B cell (primary cell): ENCODE results near the gene ESR1. TPM values are rescaled to one million over a fixed set of nuclear protein-coding genes. Genes with fewer than 3 reads are reported as not detected.
"Not testable (repeated sequence)": the region's sequence is repeated elsewhere in the genome, so short reads cannot be mapped to it uniquely, and the experiment has no call there.

Experiments
- ATAC-seq: fragments of 200-7000 bp; cut with Tn5 transposase; one replicate; pipeline ENCODE4 v1.10.0; 2021; ENCODE audit warnings: low read depth, mild to moderate bottlenecking, moderate number of reproducible peaks, moderate library complexity
- CTCF ChIA-PET: fragments of 350-600 bp; sonication (Branson Sonifier 250); formaldehyde crosslinking; loops from one replicate; lab custom pipeline; 2021; ENCODE audit warnings: antibody characterized with exemption, inconsistent platforms; lab: Charles Lee
- POLR2A ChIA-PET: fragments of 350-600 bp; sonication (Branson Sonifier 250); formaldehyde crosslinking; loops from one replicate; lab custom pipeline; 2021; ENCODE audit warnings: antibody characterized with exemption; lab: Charles Lee
- DNase-seq: peaks from one replicate; pipeline ENCODE4 v3.0.0; 2013
- H2AFZ ChIP-seq: 2 replicates; pipeline ENCODE4 v1.6.1; 2012; ENCODE audit warnings: mild to moderate bottlenecking, low read depth, low read length; ENCODE audit not compliant: insufficient read depth, poor library complexity, severe bottlenecking
- H3K27ac ChIP-seq, 2 donors: 1 replicate in 1 of 2; 2 replicates in 1 of 2; pipeline ENCODE4 v1.5.1; 2012 to 2013; ENCODE audit warnings: low read length in 2 of 2, mild to moderate bottlenecking in 2 of 2, moderate library complexity in 1 of 2
- H3K27me3 ChIP-seq, 4 experiments: fragments of 200-600 bp in 1 of 4; sonication (generic) in 1 of 4; replicated peaks in 1 of 4; 1 replicate in 2 of 4; 2 replicates in 2 of 4; pipeline versions ENCODE4 v1.6.1 to v1.7.0; 2013 to 2016; ENCODE audit warnings: low read length in 3 of 4, mild to moderate bottlenecking in 2 of 4, mixed read lengths in 1 of 4, moderate library complexity in 1 of 4; ENCODE audit not compliant: insufficient read depth in 4 of 4, control insufficient read depth in 3 of 4; ENCODE audit errors: control extremely low read depth in 1 of 4
- H3K36me3 ChIP-seq, 2 experiments: replicated peaks in 1 of 2; 1 replicate in 1 of 2; 2 replicates in 1 of 2; pipeline versions ENCODE4 v1.6.1 to v1.7.1; 2013; ENCODE audit warnings: low read length in 1 of 2; ENCODE audit not compliant: insufficient read depth in 2 of 2, control insufficient read depth in 1 of 2; ENCODE audit errors: control extremely low read depth in 1 of 2, extremely low read depth in 1 of 2
- H3K4me1 ChIP-seq, 2 donors: fragments of 200-600 bp in 1 of 2; sonication (generic) in 1 of 2; 1 replicate in 1 of 2; 2 replicates in 1 of 2; pipeline versions ENCODE4 v1.5.1 to v1.6.1; 2013 to 2017; ENCODE audit warnings: low read length in 2 of 2; ENCODE audit not compliant: control insufficient read depth in 2 of 2, insufficient read depth in 2 of 2
- H3K4me2 ChIP-seq: replicated peaks from 2 replicates; pipeline ENCODE3; 2012; ENCODE audit warnings: mild to moderate bottlenecking, low read depth, low read length; ENCODE audit not compliant: poor library complexity, severe bottlenecking
- H3K4me3 ChIP-seq, 5 experiments: fragments of 200-600 bp in 1 of 5; sonication (generic) in 1 of 5; 1 replicate in 3 of 5; 2 replicates in 2 of 5; pipeline versions ENCODE4 v1.5.1 to v1.7.0; 2011 to 2016; ENCODE audit warnings: low read length in 4 of 5, mild to moderate bottlenecking in 4 of 5, low read depth in 2 of 5, control low read depth in 1 of 5, moderate library complexity in 1 of 5; ENCODE audit not compliant: insufficient read depth in 1 of 5; ENCODE audit errors: control extremely low read depth in 1 of 5, extremely low read depth in 1 of 5
- H3K79me2 ChIP-seq: fragments of 200-600 bp; sonication (generic); one replicate; pipeline ENCODE4 v1.6.0; 2016; ENCODE audit warnings: low read length; ENCODE audit not compliant: control insufficient read depth, insufficient read depth
- H3K9ac ChIP-seq: fragments of 200-600 bp; sonication (generic); 2 replicates; pipeline ENCODE4 v1.6.1; 2017; ENCODE audit warnings: mild to moderate bottlenecking, low read length, moderate library complexity
- H3K9me3 ChIP-seq, 3 donors: one replicate each; pipeline versions ENCODE4 v1.6.1 to v1.7.1; 2013; ENCODE audit warnings: low read length in 2 of 3; ENCODE audit not compliant: control insufficient read depth in 2 of 3, insufficient read depth in 1 of 3; ENCODE audit errors: control extremely low read depth in 1 of 3
- H4K20me1 ChIP-seq: 2 replicates; pipeline ENCODE4 v1.6.0; 2012; ENCODE audit warnings: mild to moderate bottlenecking, low read length; ENCODE audit not compliant: insufficient read depth, control insufficient read depth, poor library complexity, severe bottlenecking
- H3K27ac Mint-ChIP-seq: one replicate; pipeline ENCODE4 v1.8.0; 2021; ENCODE audit warnings: mixed read lengths
- H3K27me3 Mint-ChIP-seq: one replicate; pipeline ENCODE4 v1.8.0; 2021; ENCODE audit warnings: mixed read lengths
- H3K4me1 Mint-ChIP-seq: one replicate; pipeline ENCODE4 v1.8.0; 2021; ENCODE audit warnings: mixed read lengths
- H3K4me3 Mint-ChIP-seq: one replicate; pipeline ENCODE4 v1.8.0; 2021; ENCODE audit warnings: mixed read lengths
- H3K9me3 Mint-ChIP-seq: one replicate; pipeline ENCODE4 v1.8.0; 2022; ENCODE audit warnings: mixed read lengths; ENCODE audit not compliant: insufficient read depth
- CTCF ChIP-seq: fragments of 200-600 bp; IDR thresholded peaks from one replicate; pipeline ENCODE4 v1.8.0; 2022; ENCODE audit warnings: antibody characterized with exemption, mild to moderate bottlenecking
- EZH2 ChIP-seq: IDR thresholded peaks from 2 replicates; pipeline ENCODE4 v1.6.1; 2012; ENCODE audit warnings: borderline replicate concordance, low read depth, mild to moderate bottlenecking, moderate library complexity, low read length; ENCODE audit not compliant: insufficient read depth, poor library complexity, severe bottlenecking
- WGBS: methylation state at CpG from one replicate; pipeline ENCODE4 v1.1.5; 2013; ENCODE audit warnings: missing lambda C conversion rate; ENCODE audit not compliant: insufficient coverage; 5-methylcytosine and 5-hydroxymethylcytosine counted together
- intact Hi-C: fragments of 100-400 bp; cut with micrococcal nuclease; formaldehyde crosslinking; loops from one replicate; pipeline ENCODE4 v1.10.0; 2022
- polyA plus RNA-seq: library from polyadenylated mRNA; depleted of rRNA; stranded (reverse); fragments of >200 nt; gene quantifications from 2 replicates; pipeline ENCODE4 v1.2.3, GENCODE V29; 2012
- total RNA-seq, 2 donors: library from RNA; stranded (reverse); fragments of 120-200 nt in 1 of 2; gene quantifications; 1 replicate in 1 of 2; 2 replicates in 1 of 2; pipeline versions ENCODE4 v1.2.3 to v1.2.4, GENCODE V29; 2013 to 2022

Gene ESR1
- total and polyA plus RNA-seq, 2 donors (not counting 1 experiment from before 2014, with no cell fraction given), result 0.46 to 5.9 TPM

- no peaks in the 10 kb centered on the region for H3K9me3 Mint-ChIP-seq
- no peaks in the 10 kb centered on the region for H3K9me3 ChIP-seq
- H3K27ac Mint-ChIP-seq, result no peak overlapping the region
- no peaks in the 10 kb centered on the region for H4K20me1 ChIP-seq
- ATAC-seq, result no peak
- intact Hi-C loops, result no loop called here
- H3K27ac ChIP-seq, result no peak overlapping the region
- POLR2A ChIA-PET, result no interaction called here
- no peak overlapping the region for H3K4me3 Mint-ChIP-seq
- 98% methylated on average over 7 of the region's 8 CpGs for WGBS
- no peaks in the 10 kb centered on the region for H3K27me3 Mint-ChIP-seq
- H3K4me3 ChIP-seq, result no peak overlapping the region
- no peak overlapping the region for H2AFZ ChIP-seq
- no peak for TF ChIP-seq EZH2
- no peak for TF ChIP-seq CTCF
- H3K79me2 ChIP-seq, result no peaks in the 10 kb centered on the region
- H3K27me3 ChIP-seq, result no peaks in the 10 kb centered on the region
- no peak overlapping the region for H3K9ac ChIP-seq
- H3K36me3 ChIP-seq, result peaks cover 2 to 88% of the 10 kb centered on the region in 2 experiments
- CTCF ChIA-PET, result no interaction called here
- H3K4me1 Mint-ChIP-seq, result no peaks in the 10 kb centered on the region
- H3K4me1 ChIP-seq, result no peaks in the 10 kb centered on the region
- H3K4me2 ChIP-seq, result no peak overlapping the region
- no peak for DNase-seq
Measured at GRCh38 chr6:152136449-152136825, 329.0 kb downstream of the ESR1 start.

- H3K27me3 Mint-ChIP-seq, H3K4me2 ChIP-seq, H4K20me1 ChIP-seq, H3K4me3 ChIP-seq, intact Hi-C loops, H3K4me1 ChIP-seq, H3K4me3 Mint-ChIP-seq, H3K27ac Mint-ChIP-seq, H2AFZ ChIP-seq, H3K4me1 Mint-ChIP-seq, H3K27ac ChIP-seq, H3K9me3 Mint-ChIP-seq, H3K27me3 ChIP-seq, ATAC-seq, POLR2A ChIA-PET, DNase-seq, H3K9me3 ChIP-seq, H3K9ac ChIP-seq, H3K79me2 ChIP-seq, CTCF ChIA-PET: not testable (repeated sequence)
- peaks cover 0 to 89% of the 10 kb centered on the region in 2 experiments for H3K36me3 ChIP-seq
- WGBS, result 100% methylated on average over 4 of the region's 6 CpGs
Measured at GRCh38 chr6:152138344-152138743, 330.9 kb downstream of the ESR1 start.
